Loucy (cell line): Measurements from ENCODE around the gene SURF1.
A peak's percentile ranks its signal among the peaks of the same experiment; 100 is the strongest.

Source experiments
- H2AFZ ChIP-seq: fragments of 200-600 bp; sonication (generic); 2 replicates; pipeline ENCODE4 v1.6.0; 2016; ENCODE audit warnings: antibody characterized with exemption, mild to moderate bottlenecking, low read length, moderate library complexity
- H3F3A ChIP-seq: fragments of 200-600 bp; 2 replicates; pipeline ENCODE4 v1.6.0; 2016; ENCODE audit warnings: antibody characterized with exemption, low read depth, mild to moderate bottlenecking
- H3K27me3 ChIP-seq: fragments of 200-600 bp; sonication (generic); 2 replicates; pipeline ENCODE4 v1.6.1; 2014; ENCODE audit warnings: low read length, mild to moderate bottlenecking; ENCODE audit not compliant: insufficient read depth, poor library complexity, severe bottlenecking
- H3K36me3 ChIP-seq: fragments of 200-600 bp; sonication (generic); 2 replicates; pipeline ENCODE4 v1.6.1; 2016; ENCODE audit warnings: low read length; ENCODE audit not compliant: insufficient read depth
- H3K4me1 ChIP-seq: fragments of 200-600 bp; sonication (generic); 2 replicates; pipeline ENCODE4 v1.5.1; 2014; ENCODE audit warnings: low read length, mild to moderate bottlenecking; ENCODE audit not compliant: insufficient read depth, poor library complexity, severe bottlenecking
- H3K4me2 ChIP-seq: fragments of 200-600 bp; sonication (generic); 2 replicates; pipeline ENCODE4 v1.6.0; 2014; ENCODE audit warnings: antibody characterized with exemption, low read length, low read depth, mild to moderate bottlenecking; ENCODE audit not compliant: poor library complexity, severe bottlenecking
- H3K4me3 ChIP-seq: fragments of 200-600 bp; sonication (generic); 2 replicates; pipeline ENCODE4 v1.5.1; 2014; ENCODE audit warnings: low read length, mild to moderate bottlenecking, mixed read lengths; ENCODE audit not compliant: poor library complexity, severe bottlenecking
- H3K79me2 ChIP-seq: fragments of 200-600 bp; sonication (generic); 2 replicates; pipeline ENCODE4 v1.6.1; 2014; ENCODE audit warnings: low read length; ENCODE audit not compliant: insufficient read depth
- H3K9ac ChIP-seq: fragments of 200-600 bp; sonication (generic); 2 replicates; pipeline ENCODE4 v1.6.0; 2014; ENCODE audit warnings: mild to moderate bottlenecking, low read depth, low read length, moderate library complexity; ENCODE audit not compliant: poor library complexity, severe bottlenecking
- H3K9me2 ChIP-seq: fragments of 200-600 bp; sonication (generic); replicated peaks from 2 replicates; pipeline ENCODE4 v1.6.1; 2016; ENCODE audit warnings: low read depth, low read length, mixed read lengths
- H3K9me3 ChIP-seq: fragments of 200-600 bp; sonication (generic); 2 replicates; pipeline ENCODE4 v1.6.1; 2014; ENCODE audit warnings: mild to moderate bottlenecking, antibody characterized with exemption, low read length, low read depth; ENCODE audit not compliant: insufficient read depth
- H4K20me1 ChIP-seq: fragments of 200-600 bp; sonication (generic); 2 replicates; pipeline ENCODE4 v1.6.0; 2014; ENCODE audit warnings: antibody characterized with exemption, low read length, mild to moderate bottlenecking; ENCODE audit not compliant: insufficient read depth, poor library complexity, severe bottlenecking
- EZH2phosphoT487 ChIP-seq: fragments of 200-600 bp; IDR thresholded peaks from 2 replicates; pipeline ENCODE4 v1.6.1; 2018; ENCODE audit warnings: antibody characterized with exemption, mild to moderate bottlenecking, moderate library complexity, borderline replicate concordance
- TF ChIP-seq, protein P1 (sequence below): fragments of 200-600 bp; sonication (generic); conservative IDR thresholded peaks from 2 replicates; pipeline ENCODE4 v1.5.1; 2014; ENCODE audit warnings: mild to moderate bottlenecking, antibody characterized with exemption, low read length

The SURF1 gene

DNA sequence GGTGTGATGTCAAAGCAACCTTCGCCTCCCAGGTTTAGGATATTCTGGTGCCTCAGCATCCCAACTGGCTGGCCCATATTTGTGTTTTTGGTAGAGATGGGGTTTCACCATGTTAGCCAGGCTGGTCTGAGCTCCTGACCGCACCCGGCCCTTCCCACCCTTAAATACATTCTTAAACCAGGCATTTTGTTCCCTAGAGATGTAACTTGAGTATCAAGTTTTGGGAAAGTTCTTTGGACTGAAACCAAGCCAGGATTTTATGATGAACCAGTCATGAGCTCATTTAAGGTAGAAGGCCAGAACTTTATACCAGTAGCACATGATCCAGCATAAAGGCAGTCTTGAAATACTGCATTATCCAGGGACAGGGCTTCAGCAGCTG, 4.8 kb downstream of the SURF1 start:
- Histone ChIP-seq H3K4me2 (no peak overlapping the region), H3K4me1 (peaks cover 23% of the 10 kb centered on the region), H3F3A (peaks cover 11% of the 10 kb centered on the region; the same call in 1 of the 2 replicates), H3K27me3 (peaks cover 8% of the 10 kb centered on the region), H3K9me3 (no peaks in the 10 kb centered on the region), H3K79me2 (peaks cover 67% of the 10 kb centered on the region), H3K9ac (no peak overlapping the region), H3K9me2 (no peaks in the 10 kb centered on the region), H4K20me1 (peaks cover 53% of the 10 kb centered on the region), H2AFZ (no peak overlapping the region), H3K4me3 (no peak overlapping the region), H3K36me3 (peaks cover 38% of the 10 kb centered on the region)
- TF ChIP-seq EZH2phosphoT487 = no peak
- TF ChIP-seq, protein P1, sequence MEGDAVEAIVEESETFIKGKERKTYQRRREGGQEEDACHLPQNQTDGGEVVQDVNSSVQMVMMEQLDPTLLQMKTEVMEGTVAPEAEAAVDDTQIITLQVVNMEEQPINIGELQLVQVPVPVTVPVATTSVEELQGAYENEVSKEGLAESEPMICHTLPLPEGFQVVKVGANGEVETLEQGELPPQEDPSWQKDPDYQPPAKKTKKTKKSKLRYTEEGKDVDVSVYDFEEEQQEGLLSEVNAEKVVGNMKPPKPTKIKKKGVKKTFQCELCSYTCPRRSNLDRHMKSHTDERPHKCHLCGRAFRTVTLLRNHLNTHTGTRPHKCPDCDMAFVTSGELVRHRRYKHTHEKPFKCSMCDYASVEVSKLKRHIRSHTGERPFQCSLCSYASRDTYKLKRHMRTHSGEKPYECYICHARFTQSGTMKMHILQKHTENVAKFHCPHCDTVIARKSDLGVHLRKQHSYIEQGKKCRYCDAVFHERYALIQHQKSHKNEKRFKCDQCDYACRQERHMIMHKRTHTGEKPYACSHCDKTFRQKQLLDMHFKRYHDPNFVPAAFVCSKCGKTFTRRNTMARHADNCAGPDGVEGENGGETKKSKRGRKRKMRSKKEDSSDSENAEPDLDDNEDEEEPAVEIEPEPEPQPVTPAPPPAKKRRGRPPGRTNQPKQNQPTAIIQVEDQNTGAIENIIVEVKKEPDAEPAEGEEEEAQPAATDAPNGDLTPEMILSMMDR = no peak

DNA sequence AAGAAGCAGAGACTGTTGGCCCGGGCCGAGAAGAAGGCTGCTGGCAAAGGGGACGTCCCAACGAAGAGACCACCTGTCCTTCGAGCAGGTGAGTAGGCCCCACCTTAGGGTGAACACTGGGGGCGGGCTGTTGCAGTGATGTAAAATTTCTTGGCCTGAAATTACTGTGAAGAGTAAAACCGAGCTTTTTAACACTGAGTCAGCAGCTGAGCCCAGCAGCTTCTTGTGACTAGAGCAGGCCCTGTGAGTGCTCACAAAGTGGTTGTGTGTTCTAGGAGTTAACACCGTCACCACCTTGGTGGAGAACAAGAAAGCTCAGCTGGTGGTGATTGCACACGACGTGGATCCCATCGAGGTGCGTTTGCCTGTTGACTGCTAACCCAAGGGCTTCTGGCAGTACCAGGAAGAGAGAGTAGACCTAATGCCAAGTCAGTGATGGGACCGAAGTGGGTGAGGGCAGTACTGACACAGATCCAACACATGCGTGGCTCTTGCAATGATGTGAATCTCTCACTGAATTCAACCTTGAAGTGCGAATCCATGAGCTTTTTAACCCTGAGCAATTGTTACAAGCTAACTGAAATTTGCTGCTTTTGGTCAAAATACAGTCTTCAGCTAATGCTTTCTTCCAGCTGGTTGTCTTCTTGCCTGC, 6.2 kb downstream of the SURF1 start:
- H3K9ac ChIP-seq = peak overlapping the region; percentile 100
- peaks cover 8% of the 10 kb centered on the region for H3K27me3 ChIP-seq
- H2AFZ ChIP-seq = no peak overlapping the region
- peaks cover 38% of the 10 kb centered on the region for H3K36me3 ChIP-seq
- peaks cover 11% of the 10 kb centered on the region; the same call in 1 of the 2 replicates for H3F3A ChIP-seq
- no peaks in the 10 kb centered on the region for H3K9me3 ChIP-seq
- peaks cover 71% of the 10 kb centered on the region for H3K79me2 ChIP-seq
- H3K9me2 ChIP-seq = no peaks in the 10 kb centered on the region
- H3K4me3 ChIP-seq = peak overlapping the region; percentile 97
- peak overlapping the region; percentile 99 for H3K4me2 ChIP-seq
- TF ChIP-seq EZH2phosphoT487 = no peak
- TF ChIP-seq, protein P1 = no peak
- H4K20me1 ChIP-seq = peaks cover 57% of the 10 kb centered on the region
- H3K4me1 ChIP-seq = peaks cover 35% of the 10 kb centered on the region

DNA sequence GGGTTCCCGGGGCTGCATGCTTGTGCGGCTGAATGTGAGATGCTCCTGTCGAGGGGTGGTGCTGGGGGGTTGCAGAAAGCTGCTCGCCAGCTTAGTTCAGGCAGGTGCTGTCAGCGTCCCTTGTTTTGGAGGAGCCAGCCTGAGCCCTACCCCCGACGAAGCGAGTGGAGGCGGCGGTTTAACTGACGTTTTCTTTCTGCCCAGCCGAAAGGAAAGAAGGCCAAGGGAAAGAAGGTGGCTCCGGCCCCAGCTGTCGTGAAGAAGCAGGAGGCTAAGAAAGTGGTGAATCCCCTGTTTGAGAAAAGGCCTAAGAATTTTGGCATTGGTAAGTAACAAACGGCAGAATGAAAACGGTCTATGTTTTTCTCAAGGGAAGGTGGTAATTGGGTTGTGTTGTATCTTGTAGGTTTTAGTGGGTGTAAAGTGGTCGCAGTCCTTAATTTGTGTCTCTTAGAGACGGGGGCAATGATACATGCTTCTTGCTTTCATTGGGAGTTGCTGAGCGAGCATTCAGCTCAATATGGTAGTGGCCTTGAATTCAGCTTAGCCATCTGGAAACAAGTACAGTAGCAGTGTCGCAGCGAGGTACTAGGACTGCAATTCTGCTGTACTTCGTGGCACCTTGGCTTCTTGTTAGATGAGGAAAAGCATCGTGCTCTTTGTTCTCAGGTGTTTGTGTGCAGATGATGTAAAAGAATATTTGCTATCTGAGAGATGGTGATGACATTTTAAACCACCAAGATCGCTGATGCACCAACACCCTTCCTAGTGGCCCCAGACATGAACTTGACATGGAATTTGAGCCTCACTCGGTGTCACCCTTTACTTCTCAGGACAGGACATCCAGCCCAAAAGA, 7.3 kb downstream of the SURF1 start:
- H3K36me3 ChIP-seq = peaks cover 44% of the 10 kb centered on the region
- H3K9me3 ChIP-seq = no peaks in the 10 kb centered on the region
- no peaks in the 10 kb centered on the region for H3K9me2 ChIP-seq
- peaks cover 32% of the 10 kb centered on the region for H3K4me1 ChIP-seq
- TF ChIP-seq EZH2phosphoT487 = no peak
- TF ChIP-seq, protein P1 = no peak
- no peak overlapping the region for H2AFZ ChIP-seq
- H3F3A ChIP-seq = peaks cover 11% of the 10 kb centered on the region; the same call in 1 of the 2 replicates
- peaks cover 57% of the 10 kb centered on the region for H4K20me1 ChIP-seq
- H3K4me3 ChIP-seq = peak overlapping the region; percentile 97
- H3K79me2 ChIP-seq = peaks cover 67% of the 10 kb centered on the region
- H3K27me3 ChIP-seq = peaks cover 8% of the 10 kb centered on the region
- H3K9ac ChIP-seq = peak overlapping the region; percentile 100
- peak overlapping the region; percentile 99 for H3K4me2 ChIP-seq
